GM12878 (cell line): ENCODE results near the gene IGFALS. TPM values are rescaled to one million over a fixed set of nuclear protein-coding genes. Genes with fewer than 3 reads are reported as not detected.
A peak's percentile ranks its signal among the peaks of the same experiment; 100 is the strongest.

Source experiments
- ASH2L ChIP-seq: fragments of 300-600, 200-600 bp; sonication (generic); IDR thresholded peaks from 2 replicates; pipeline ENCODE4 v1.6.1; 2017; ENCODE audit warnings: low read depth, mild to moderate bottlenecking, borderline replicate concordance
- BMI1 ChIP-seq: fragments of 450-650 bp; IDR thresholded peaks from 2 replicates; pipeline ENCODE4 v1.6.1; 2016; ENCODE audit warnings: mild to moderate bottlenecking, moderate library complexity, borderline replicate concordance
- CREB1 ChIP-seq: IDR thresholded peaks from 2 replicates; pipeline ENCODE4 v1.6.1; 2012; ENCODE audit warnings: low read depth, mild to moderate bottlenecking, inconsistent platforms
- HSF1 ChIP-seq: fragments of 150-350 bp; IDR thresholded peaks from 2 replicates; pipeline ENCODE4 v1.6.1; 2014; ENCODE audit warnings: mild to moderate bottlenecking, low read depth, low read length
- KLF5 ChIP-seq: fragments of 450-650 bp; IDR thresholded peaks from 2 replicates; pipeline ENCODE4 v1.6.1; 2014; ENCODE audit warnings: mild to moderate bottlenecking; ENCODE audit not compliant: partially characterized antibody
- MLLT1 ChIP-seq: fragments of 450-650 bp; IDR thresholded peaks from 2 replicates; pipeline ENCODE4 v1.6.1; 2016; ENCODE audit warnings: mild to moderate bottlenecking
- MXI1 ChIP-seq: fragments of 150-350 bp; IDR thresholded peaks from 2 replicates; pipeline ENCODE4 v1.6.1; 2011; ENCODE audit warnings: low read depth, mild to moderate bottlenecking, inconsistent platforms, low read length, improper control_type of control experiment
- MYB ChIP-seq: fragments of 150-350 bp; IDR thresholded peaks from 2 replicates; pipeline ENCODE4 v1.6.1; 2014; ENCODE audit warnings: mild to moderate bottlenecking, low read depth, low read length, borderline replicate concordance
- NFIC ChIP-seq: IDR thresholded peaks from 2 replicates; pipeline ENCODE4 v1.6.1; 2012; ENCODE audit warnings: low read depth, mild to moderate bottlenecking, inconsistent platforms, low read length, moderate library complexity
- RAD51 ChIP-seq: fragments of 450-650 bp; IDR thresholded peaks from 2 replicates; pipeline ENCODE4 v1.6.1; 2016; ENCODE audit warnings: moderate library complexity, mild to moderate bottlenecking, inconsistent platforms
- USF2 ChIP-seq: IDR thresholded peaks from 2 replicates; pipeline ENCODE4 v1.6.1; 2011; ENCODE audit warnings: low read depth, low read length, improper control_type of control experiment, borderline replicate concordance
- ZBED1 ChIP-seq: IDR thresholded peaks from 2 replicates; pipeline ENCODE4 v1.6.1; 2016; ENCODE audit warnings: borderline replicate concordance
- ZBTB40 ChIP-seq: fragments of 450-650 bp; IDR thresholded peaks from 2 replicates; pipeline ENCODE4 v1.6.1; 2016; ENCODE audit warnings: mild to moderate bottlenecking, moderate library complexity, borderline replicate concordance
- ZNF384 ChIP-seq: IDR thresholded peaks from 2 replicates; pipeline ENCODE4 v1.6.1; 2012; ENCODE audit warnings: low read depth, mild to moderate bottlenecking, low read length, improper control_type of control experiment, borderline replicate concordance
- ZNF687 ChIP-seq: fragments of 450-650 bp; IDR thresholded peaks from 2 replicates; pipeline ENCODE4 v1.6.1; 2017; ENCODE audit warnings: mild to moderate bottlenecking, moderate library complexity
- polyA plus RNA-seq, 11 experiments: library from polyadenylated mRNA; depleted of rRNA in 4 of 11; unstranded in 6 of 11; stranded (reverse) in 5 of 11; fragments of >200 nt; fragmentation: Nextera tagmentation in 4 of 11; fragmentation: Illumina TruSeq in 1 of 11; extraction: Ambion mirVana in 4 of 11; extraction: Trizol in 1 of 11; gene quantifications; 1 replicate in 1 of 11; 2 replicates in 10 of 11; pipeline versions ENCODE4 v1.2.1 to v1.2.3, GENCODE V29; 2011 to 2016; ENCODE audit warnings: inconsistent platforms in 2 of 11, missing spikeins in 2 of 11, low read depth in 1 of 11
- total RNA-seq, 4 experiments: library from RNA; depleted of rRNA in 3 of 4; stranded (reverse); fragments of >200 nt in 3 of 4; fragmentation: Illumina TruSeq in 1 of 4; extraction: Trizol in 1 of 4; gene quantifications; 2 replicates each; pipeline versions ENCODE4 v1.2.1 to v1.2.3, GENCODE V29; 2013 to 2021

IGFALS gene
- total and polyA plus RNA-seq, 10 of the 15 experiments (the other 5 are each of a cell fraction or from before 2014, with no cell fraction given): 0.04 to 0.11 TPM; not detected in 8

GRCh38 chr16:1772908-1773702, 20.4 kb downstream of the IGFALS start, which contains the start of gene MRPS34 (continued):
- TF ChIP-seq HSF1: 0 out of 2 replicates have a peak, but pooled peaks have one; percentile 55
- TF ChIP-seq MXI1: peak; percentile 39
- TF ChIP-seq MLLT1: no peak
- no peak for TF ChIP-seq RAD51
- no peak for TF ChIP-seq ZBED1
- TF ChIP-seq MYB: no peak
- peak; percentile 98 for TF ChIP-seq ZBTB40
- TF ChIP-seq ZNF384: no peak
- TF ChIP-seq ZNF687: peak; percentile 34; the same call in 1 of the 2 replicates
- TF ChIP-seq CREB1: peak; percentile 55; the same call in 1 of the 2 replicates
- no peak for TF ChIP-seq USF2
- TF ChIP-seq BMI1: no peak
- 0 out of 2 replicates have a peak, but pooled peaks have one; percentile 70 for TF ChIP-seq ASH2L
- TF ChIP-seq NFIC: no peak
- TF ChIP-seq KLF5: no peak
